ENCODE data around the gene MISP.

- TF ChIP-seq POLR2AphosphoS5 (IDR thresholded peaks at IDR 0.05; ENCODE audit: insufficient read depth in 1 of 2, low read depth in 1 of 2), result no peak
- TF ChIP-seq CTCF (IDR thresholded peaks at IDR 0.05), result no peak
Observed at GRCh38 chr19:736125-736524, 14.8 kb upstream of the MISP start.

Data from vagina (tissue), 2 donors.